Ammon's horn (tissue), 1 donor: ENCODE results near the gene TBC1D17.
A peak's percentile ranks its signal among the peaks of the same experiment; 100 is the strongest.

Source experiments
- DNase-seq: peaks from one replicate; pipeline ENCODE4 v3.0.0-alpha.2; 2016; ENCODE audit warnings: low spot score

TBC1D17 gene

DNA sequence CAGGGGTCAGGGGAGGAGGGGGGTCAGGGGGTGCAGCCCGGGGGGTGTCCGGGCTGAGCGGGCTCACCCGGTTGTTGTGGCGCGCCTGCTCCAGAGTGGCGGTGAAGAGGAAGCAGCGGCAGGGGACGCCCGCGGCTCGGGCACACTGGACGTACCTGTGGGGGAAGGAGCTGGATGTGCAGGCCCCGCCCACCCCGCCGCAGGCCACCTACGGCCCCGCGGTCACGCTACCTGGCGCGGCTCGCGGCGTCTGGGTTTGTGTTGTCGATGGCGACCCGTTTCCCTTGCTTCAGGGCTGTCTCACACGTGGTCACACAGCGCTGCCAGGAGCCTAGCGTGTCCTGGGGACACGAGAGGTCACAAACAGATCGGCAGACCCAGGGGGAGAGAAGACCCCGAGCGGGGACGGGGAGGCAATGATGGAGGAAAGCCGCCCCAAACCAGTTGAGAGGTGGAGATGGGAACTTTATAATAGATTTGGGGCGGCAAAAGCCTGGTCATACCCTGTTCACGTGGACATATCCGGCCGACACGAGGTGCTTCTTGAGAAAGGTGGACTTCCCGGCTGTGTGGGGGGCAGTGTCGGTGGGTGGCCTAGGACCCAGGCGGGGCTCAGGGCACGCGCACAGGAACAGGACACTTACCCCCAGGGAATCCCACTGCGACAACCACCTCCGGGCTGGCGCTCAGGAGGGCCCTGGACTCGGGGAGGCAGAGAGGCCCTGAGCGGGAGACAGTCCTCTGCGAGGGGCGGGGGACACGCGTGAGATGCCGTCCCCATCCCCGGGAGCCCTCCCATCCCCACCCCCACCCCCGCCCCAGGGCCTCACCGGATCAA is 15.7 kb upstream of the TBC1D17 start:
- no peak for DNase-seq

DNA sequence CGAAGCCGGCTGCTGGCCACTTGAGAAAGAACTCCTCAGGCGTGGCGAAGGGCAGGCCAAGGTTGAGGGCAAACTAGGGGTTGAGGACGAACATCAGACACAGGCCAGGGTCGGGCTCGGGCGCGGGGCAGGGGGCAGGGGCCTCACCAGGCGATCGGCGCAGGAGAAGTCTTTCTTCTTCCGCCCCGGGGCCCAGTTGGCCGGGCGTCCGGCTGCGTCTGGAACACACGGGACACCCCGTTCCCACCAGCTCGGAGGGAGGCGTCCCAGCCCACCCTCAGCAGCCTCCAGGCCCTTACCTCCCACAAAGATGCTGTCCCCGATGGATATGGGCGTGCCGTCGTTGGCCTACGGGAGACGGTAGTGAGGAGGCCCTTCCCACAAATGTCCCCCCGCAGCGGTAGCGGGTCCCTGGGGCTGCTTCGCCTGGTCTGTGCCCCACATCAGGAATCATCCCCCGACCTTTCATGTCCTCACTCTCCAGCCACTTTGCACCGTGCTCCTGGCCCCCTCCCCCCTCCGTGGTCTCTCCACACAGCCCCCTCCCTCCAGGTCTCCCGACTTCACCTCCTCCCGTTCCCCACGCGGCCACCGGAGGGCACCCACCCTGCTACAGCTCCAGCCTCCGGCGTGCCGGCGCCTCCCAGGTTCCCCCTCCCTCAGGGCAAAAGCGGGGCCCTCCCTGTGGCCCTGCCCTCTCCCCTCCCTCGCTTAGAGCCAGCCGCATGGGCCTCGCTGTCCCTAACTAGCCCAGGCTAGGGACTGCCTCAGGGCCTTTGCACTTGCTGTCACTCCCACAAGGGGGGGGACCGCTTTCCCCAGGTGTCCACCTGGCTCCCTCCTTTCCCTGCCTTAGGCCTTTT is 14.9 kb upstream of the TBC1D17 start:
- no peak for DNase-seq

DNA sequence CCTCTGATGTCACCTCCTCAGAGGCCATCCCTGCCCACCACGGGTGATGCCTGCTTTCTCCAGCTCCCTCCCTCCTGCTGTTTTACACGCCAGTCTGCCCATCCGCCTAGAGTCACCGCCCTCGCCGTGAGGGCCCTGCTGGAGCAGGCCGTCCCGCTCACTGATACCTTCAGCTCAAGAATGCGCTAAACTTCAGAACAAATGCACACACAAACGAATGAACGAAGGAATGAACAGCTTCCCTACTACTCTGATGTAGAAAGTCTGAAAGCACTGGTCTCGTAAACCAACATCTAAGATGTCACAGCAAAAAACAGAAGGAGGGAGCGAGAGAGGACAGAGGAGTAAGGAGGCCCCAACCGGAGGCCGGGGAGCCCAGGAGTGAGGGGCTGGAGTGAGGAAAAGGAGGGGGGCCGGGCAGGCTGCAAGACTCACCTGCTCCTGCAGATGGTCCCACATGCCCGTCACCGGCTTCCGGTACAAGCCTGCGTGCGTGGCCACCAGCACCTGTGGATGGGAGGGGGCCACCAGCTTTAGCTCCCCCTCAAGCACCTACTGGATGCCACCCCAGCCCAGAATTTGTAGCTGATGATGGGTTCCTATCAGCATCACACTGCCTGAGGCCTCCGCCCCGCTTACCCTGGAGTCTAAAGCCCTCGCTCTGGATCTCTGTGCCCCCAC is 14.1 kb upstream of the TBC1D17 start:
- DNase-seq: no peak

DNA sequence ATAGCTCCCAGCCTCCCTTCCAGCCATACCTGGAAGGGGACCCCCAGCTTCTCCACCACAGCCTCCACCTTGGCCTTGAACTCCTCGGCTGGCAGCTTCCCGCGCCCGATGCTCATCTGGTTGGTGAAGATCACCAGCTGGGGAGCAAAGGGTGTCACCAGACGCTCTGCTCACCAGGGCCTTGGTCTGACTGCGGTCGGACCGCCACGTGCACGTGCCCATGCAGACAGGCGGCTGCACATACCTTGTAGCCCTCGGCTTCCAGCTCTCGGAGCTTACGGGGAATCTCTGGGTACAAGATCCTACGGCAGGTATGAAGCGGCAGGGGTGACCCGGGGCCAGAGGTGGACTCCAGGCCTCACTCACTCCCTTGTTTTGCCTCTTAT is 13.6 kb upstream of the TBC1D17 start:
- no peak for DNase-seq

DNA sequence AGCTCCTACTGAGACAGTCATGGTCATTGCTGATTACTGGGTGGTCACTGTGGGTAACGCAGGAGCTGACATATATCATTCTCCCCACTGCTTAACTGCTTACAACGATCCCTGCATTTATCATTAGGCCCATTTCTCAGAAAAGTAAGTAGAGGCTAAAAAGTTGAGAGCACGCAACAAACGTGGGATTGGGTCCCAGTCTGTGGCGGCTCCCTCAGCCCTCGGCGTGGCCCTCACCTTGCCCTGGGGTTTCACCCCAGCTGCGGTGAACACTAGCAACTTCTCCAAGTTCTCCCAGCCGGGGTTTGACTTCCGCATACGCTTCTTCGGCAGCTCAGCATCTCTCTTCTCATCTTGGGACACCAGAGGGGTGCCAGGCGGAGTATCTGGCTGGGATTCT is 12.6 kb upstream of the TBC1D17 start:
- no peak for DNase-seq

DNA sequence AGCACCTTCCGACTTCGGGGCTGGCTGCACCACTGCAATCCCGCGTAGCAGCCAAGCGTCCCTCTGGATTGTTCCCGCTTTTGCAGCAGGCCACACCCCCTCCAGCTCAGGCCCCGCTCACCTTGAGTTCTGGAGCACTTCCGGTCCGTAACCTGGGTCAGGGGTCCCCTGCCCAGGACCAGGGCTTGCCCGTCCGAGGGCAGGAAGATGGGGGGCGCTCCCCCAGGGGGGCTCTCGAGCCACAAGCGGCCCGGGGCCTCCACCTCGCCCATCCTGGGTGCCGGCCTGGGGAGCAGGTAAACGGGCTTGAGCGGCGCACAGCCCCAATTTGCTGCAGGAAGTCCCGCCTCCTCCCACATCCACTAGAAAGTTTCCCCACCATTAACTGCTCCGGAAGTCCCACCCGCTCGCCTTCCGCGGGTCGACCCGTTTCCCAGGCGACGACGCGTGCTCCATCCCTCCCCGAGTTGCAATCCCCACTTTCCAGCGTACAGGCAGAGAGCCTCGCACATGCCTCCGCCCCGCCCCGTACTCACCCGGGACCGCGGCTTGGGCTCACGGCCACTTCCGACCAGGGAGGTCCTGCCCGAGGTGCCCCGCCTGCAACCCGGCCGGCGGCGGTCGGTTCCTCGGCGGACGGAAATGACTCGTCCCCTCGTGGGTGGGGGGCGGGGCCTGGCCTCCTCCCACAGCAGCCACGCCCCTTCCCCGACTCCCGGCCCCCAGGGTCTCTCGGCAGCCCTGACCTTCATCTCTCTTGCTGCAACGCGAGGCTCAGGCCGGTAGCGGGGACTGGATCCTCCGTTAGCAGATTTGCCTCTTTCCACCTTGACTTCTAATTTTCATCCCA is 10.3 kb upstream of the TBC1D17 start, which contains the start of gene PNKP:
TSS of gene PNKP (minus strand) at position 644 of the 850 bp plus-strand sequence. CDS start at position 272, 372 bp downstream.
- peak; percentile 96 for DNase-seq

DNA sequence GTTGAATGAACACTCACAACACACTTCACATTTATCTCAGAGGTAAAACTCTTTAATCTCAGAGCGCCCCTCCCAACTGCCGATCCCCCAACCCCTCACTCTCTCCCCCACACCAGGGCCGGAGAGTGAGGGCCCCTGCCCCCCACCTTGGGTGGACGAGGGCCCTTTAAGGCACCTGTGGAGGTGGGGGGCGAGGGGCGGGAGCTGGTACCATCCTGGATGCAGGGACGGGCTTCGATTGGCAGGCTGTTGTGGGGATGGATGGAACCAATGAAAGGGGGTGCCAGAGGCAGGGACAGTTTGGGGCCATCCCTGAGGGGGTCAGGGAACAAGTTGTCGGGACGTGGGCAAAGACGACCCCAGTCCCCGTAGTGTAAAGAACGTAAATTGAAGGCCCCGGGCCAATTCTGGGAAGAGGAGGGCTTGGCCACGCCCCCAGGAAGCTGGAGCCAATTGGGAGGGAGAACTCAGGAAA is 8.5 kb upstream of the TBC1D17 start:
- DNase-seq: no peak

DNA sequence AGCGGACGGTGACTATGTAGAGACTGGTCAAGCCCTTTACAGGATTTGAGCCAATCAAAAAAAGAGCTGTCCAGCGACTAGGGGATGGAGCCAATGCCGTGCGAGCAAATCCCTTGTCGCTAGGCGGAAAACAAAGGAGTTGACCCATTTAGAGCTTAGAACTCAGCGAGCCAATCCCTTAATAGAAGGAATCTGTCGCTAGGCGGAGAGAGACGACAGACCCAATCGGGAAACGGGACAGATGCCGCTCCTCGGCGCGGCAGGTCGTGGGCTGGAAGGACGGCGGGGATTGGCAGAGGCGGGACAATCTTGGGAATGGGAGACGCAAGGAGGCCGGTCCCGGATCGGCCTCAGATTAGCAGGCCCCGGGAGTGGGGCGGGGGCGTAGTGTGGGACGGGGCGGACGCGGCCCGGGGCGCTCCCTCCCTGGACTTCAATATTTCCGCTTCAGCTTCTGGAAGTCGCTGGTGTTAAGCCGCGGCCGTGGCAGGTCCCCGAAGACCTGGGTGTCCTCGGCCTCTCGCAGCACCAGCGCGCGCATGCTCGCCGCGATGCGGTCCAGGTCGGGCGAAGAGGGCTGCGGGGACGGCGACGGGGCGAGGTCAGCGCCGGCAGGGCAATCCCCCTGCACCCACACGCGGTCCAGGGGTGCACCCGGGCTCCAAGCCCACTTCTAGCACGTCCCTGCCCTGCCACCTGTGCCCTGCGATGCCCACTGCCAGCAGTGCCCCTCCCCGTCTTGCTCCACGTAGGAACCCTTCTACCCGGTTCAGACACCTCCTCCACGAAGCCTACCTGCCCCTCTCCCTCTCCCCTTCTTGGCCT is 7.8 kb upstream of the TBC1D17 start:
- DNase-seq: peak; percentile 100

DNA sequence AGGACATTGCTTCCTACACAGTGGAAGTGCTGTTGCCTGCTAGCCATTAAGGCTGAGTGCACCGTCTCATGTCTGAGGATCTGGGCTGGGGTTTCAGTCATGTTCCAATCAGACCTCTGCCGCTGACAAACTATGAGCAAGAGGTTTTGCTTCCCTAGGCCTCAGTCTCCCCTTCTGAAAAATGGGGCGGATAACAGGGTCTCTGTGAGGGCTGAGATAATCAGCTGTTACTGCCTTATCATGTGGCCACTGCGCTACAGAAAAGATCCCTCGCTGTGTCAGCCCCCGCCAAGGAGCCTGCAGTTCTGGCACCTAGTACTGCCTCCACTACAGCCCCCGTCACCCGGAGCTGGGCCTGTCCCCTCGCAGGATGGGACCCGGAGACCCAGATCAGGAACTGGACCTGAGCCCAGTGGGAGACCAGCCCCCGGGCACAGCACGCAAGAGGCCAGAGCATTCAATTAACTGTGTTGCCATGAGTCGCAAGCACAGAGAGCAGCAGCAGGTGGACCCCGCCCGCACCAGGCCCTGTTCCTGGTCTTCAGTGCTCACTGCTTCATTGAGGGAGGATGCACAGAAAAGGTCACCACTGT is 7.1 kb upstream of the TBC1D17 start:
- no peak for DNase-seq

DNA sequence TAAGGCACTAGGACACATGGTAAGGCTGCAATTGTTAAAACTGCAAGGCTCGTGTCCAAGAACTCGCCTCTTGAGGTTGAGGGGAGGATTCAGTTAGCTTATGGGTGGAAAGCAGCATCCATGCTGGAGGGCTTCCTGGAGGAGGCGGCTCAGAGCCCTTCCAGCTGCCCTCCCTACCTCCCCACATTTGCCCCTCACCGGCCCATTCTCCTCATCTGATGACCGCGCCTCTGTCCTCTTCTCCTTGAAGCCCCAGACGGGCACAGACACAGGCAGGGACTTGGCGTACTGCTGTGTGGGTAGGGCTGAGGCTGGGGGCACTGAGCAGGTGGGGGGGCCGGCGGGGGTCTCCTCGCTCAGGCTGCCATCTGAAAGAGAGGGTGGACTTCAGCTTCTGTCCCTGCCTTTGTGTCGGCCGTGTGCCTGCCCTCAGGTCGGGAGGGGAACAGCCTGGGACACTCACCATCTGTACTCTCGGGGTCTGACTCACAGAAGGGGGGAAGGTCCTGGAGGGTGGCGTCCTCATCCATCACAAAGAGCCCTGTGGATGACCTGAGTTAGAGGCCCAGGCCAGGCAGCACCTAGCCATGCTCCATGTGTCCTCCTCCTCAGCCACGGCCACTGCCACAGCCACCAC is 6.0 kb upstream of the TBC1D17 start:
- DNase-seq: no peak

DNA sequence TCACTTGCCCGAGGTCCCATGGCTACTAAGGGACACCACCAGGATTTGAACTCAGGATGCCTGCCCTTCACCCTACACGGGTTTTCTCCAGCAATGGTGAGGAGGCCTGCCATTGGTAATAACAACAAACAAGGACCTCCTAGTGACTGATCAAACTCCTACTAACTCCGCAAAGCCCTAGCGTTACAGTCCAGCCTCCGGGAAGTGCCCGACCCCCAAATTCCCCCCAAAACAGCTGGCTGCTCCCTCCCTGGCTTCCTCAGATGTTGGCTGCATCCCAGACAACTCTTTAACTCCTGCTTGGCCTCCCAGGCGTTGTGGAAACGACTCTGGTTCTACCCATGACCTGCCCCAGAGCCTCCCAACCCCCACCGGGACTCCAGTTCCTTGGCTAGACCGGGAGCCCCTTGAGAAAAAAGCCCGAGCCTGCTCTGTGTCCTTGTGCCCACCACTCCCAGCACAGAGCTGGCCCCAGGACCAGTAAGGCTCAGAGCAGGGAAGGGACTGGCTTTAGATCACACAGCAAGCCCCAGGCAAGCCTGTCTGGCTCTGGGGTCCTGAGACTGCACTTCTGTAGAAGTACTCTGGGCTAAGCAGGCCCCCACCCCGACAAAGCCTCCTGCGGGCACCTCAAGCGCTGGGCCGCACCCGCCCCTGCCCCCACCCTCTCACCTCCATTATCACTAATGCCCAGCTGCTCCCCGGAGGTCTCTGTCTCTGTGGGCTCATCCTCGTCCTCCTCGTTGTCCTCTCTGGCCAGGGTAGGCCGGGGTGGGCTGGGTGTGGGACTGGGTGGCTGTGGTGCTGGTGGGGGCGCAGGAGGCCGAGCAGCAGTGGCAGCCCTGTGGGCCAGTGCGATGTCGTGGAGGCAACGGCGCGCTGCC is 5.0 kb upstream of the TBC1D17 start:
- DNase-seq: no peak

DNA sequence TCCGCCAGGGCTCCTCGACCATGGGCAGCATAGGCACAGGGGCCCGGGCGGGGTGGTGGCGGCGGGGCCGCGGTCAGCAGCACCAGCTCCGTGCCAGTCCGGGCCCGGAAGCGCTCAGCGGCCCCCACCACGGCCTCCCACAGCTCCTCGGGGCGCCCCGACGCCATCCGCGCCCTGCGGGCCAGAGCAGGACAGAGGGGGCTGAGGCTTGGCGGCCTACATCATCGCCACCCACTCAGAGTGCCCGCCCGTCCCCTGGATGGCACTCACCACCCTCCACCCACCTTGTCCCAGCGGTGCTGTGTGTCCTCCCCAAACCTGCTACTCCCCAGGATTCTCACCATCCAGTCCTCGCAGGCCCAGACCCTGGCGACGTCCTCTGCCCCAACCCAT is 4.4 kb upstream of the TBC1D17 start:
- no peak for DNase-seq

DNA sequence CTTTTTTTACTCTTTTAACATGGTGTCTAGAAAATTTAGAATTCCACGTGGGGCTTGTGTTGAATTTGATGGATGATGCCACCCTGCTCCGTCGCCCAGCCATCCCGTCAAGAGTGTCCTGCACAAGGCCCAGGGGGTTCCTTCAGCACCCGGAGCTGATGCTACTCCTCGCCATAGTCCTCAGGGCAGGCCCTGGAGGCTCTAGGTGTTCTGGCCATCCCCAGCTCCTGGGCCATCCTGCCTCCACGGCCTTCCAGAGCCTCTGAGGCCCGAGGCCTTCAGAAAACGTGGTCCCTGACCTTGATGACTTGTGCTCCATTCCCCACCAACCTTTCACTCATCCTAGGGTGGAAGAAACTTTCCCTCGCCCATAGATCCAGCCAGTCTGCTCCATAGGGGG is 3.7 kb upstream of the TBC1D17 start:
- DNase-seq: no peak

DNA sequence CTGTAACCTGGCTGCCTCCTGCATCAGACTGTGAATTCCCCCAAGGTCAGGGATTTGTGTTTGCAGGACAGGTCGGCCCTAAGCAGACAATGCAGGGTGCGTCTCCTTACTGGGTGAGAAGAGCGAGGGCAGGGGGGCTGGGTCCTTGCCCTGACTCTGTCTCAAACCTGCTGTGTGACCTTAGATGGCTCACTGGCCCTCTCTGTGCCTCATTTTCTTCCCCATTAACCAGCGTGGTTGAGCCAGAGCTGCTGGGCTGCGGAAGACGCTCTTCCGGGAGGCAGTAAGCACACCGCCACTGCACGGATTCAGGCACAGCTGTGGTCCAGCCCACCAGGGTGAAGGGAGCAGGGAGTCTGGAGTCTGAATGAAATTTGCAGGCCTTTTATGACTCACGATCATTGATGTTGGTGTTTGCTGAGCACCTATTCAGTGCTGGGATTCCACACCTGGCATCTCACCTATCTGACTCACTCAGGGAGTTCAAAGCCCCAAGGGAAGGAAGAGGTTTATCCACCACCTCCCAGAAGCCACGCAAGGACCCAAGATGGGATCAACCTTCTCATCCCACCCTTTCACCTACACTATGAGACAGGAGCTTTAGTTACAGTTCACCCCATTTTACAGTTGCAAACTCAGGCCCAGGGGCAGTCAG is 2.9 kb upstream of the TBC1D17 start:
- DNase-seq: no peak

DNA sequence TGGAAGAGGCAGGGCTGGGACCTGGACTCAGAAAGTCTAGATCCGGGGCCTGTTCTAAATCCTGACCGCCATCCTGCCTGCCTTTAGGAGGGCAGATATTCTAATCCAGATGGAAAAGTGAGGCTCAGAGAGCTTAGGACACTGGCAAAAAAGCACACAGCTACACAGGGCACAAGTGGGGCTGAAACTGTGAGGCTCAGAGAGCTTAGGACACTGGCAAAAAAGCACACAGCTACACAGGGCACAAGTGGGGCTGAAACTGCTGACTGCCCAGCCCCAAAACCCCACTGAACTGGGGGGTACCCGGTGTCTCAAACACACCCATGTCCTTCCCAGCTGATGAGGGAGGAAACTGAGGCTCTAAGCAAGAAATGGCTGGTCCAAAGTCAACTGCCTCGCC is 2.3 kb upstream of the TBC1D17 start:
- DNase-seq: no peak

DNA sequence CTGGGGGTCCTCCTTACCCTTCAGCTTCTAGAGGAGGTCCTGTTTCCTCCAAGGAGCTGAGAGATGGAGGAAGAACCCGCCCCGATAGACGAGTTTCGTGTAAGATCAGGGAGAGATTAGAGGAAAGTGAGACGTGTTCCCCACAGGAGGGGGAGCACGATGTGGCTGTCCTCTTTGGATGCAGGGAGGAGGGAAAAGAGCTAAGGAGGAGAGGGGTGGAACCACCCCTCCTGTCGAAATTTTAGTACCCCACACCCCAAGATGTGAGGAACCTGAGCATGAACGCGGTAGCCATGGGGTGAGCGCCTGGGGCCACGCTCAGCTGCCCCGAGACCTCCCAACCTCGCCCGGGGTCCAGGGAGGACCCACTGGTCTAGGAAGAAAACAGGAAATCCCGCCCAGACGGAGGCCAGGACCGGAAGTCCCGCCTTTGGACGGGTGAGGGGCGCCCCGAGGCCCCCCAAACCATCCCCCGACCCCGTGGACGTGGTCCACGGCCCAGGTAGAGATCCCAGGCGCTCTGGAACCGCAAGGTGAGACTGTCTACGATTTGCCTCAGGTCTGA is 1.6 kb upstream of the TBC1D17 start:
- peak; percentile 74 for DNase-seq

DNA sequence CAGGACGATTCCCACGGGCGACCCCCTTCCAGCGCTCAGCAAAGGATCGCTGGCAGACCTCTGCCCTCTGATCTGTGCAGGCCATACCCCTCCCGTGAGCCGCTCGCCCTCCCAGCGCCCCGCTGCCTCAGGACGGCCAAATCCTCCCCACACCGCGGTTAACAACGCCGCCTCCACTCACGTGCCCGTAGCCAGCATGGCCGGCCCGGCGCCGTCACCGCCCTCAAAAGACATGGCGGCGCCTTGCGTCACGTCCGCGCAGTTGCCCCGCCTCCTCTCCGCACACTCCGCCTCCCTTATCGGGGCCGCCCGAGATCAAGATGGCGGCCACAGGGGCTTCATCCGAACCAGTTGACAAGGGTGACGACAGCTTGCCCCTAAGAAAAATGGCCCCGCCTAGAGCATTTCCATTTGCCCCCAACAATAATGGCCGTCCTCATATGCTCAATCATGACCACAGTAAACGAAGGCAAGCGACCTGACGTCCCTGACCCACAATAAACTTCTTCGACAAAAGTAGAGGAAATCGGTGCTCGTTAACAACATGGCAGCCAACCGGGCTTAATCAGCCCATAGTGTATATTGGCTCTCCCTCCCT is 981 bp upstream of the TBC1D17 start:
- peak; percentile 99 for DNase-seq
